OCI-M2 (cell line): ENCODE measurements around the gene DSN1.

Experiments used
- DNase-seq: peaks from one replicate; lab custom pipeline; 2025; ENCODE audit not compliant: unreplicated experiment; lab: John Stamatoyannopoulos, UW

The DSN1 gene

GRCh38 chr20:36796117-36796516 is 22.6 kb upstream of the DSN1 start:
- no peak for DNase-seq

GRCh38 chr20:36795691-36796090 is 22.1 kb upstream of the DSN1 start:
- no peak for DNase-seq

GRCh38 chr20:36794116-36794474 is 20.5 kb upstream of the DSN1 start:
- DNase-seq, result no peak

GRCh38 chr20:36793294-36794115 is 19.9 kb upstream of the DSN1 start:
- no peak for DNase-seq

- no peak for DNase-seq
These were observed 18.9 kb upstream of the DSN1 start for GRCh38 chr20:36792422-36792821.

GRCh38 chr20:36791862-36792261 is 18.3 kb upstream of the DSN1 start:
- DNase-seq, result no peak

GRCh38 chr20:36786663-36787062 is 13.1 kb upstream of the DSN1 start:
- DNase-seq, result no peak

- DNase-seq, result no peak
These were observed 12.7 kb upstream of the DSN1 start for GRCh38 chr20:36786246-36786645.

GRCh38 chr20:36785308-36785707 is 11.7 kb upstream of the DSN1 start:
- no peak for DNase-seq

GRCh38 chr20:36784900-36785299 is 11.3 kb upstream of the DSN1 start:
- DNase-seq, result no peak

GRCh38 chr20:36784116-36784515 is 10.6 kb upstream of the DSN1 start:
- DNase-seq, result no peak

GRCh38 chr20:36779656-36780025 is 6.1 kb upstream of the DSN1 start:
- no peak for DNase-seq

GRCh38 chr20:36778831-36779655 is 5.5 kb upstream of the DSN1 start:
- no peak for DNase-seq

GRCh38 chr20:36777576-36777975 is 4.0 kb upstream of the DSN1 start:
- no peak for DNase-seq

GRCh38 chr20:36777167-36777566 is 3.6 kb upstream of the DSN1 start:
- DNase-seq, result no peak

GRCh38 chr20:36775826-36776225 is 2.3 kb upstream of the DSN1 start:
- no peak for DNase-seq

GRCh38 chr20:36775196-36775595 is 1.6 kb upstream of the DSN1 start:
- DNase-seq, result no peak

GRCh38 chr20:36773107-36773596 is 411 bp downstream of the DSN1 start:
- no peak for DNase-seq

GRCh38 chr20:36770680-36771079 is 2.9 kb downstream of the DSN1 start:
- no peak for DNase-seq

GRCh38 chr20:36768768-36769430 is 4.7 kb downstream of the DSN1 start:
- no peak for DNase-seq

- no peak for DNase-seq
These were observed 12.4 kb downstream of the DSN1 start for GRCh38 chr20:36761125-36761524.

- DNase-seq, result no peak
These were observed 12.9 kb downstream of the DSN1 start for GRCh38 chr20:36760647-36761046.
